ENCODE measurements around the gene KRTAP1-4. TPM values are rescaled to one million over a fixed set of nuclear protein-coding genes. Genes with fewer than 3 reads are reported as not detected.
"Not testable (repeated sequence)": the region's sequence is repeated elsewhere in the genome, so short reads cannot be mapped to it uniquely, and the experiment has no call there.

The KRTAP1-4 gene
- total and polyA plus RNA-seq, 8 donors = not detected

- intact Hi-C loops (cut with DNase I; ENCODE audit: low total_unique reads) = no loop called here
- H3K27me3 ChIP-seq = no peaks in the 10 kb centered on the region
- H3K4me3 ChIP-seq = no peak overlapping the region
- H3K27ac ChIP-seq = no peak overlapping the region
- H3K9me3 ChIP-seq = no peaks in the 10 kb centered on the region
- WGBS, 5 donors = 77 to 85% (median 81%) methylated on average over 3 of the region's 3 CpGs
- no peaks in the 10 kb centered on the region for H3K36me3 ChIP-seq
- TF ChIP-seq POLR2A (IDR thresholded peaks at IDR 0.05) (no peak), POLR2AphosphoS5 (IDR thresholded peaks at IDR 0.05) (no peak), CTCF (IDR thresholded peaks at IDR 0.05) (no peak), EP300 (IDR thresholded peaks at IDR 0.05) (no peak)
- no peaks in the 10 kb centered on the region for H3K4me1 ChIP-seq
- DNase-seq = no peak
These were observed 39.0 kb upstream of the KRTAP1-4 start for GRCh38 chr17:41069031-41069430.

- no peaks in the 10 kb centered on the region for H3K4me1 ChIP-seq
- H3K9me3 ChIP-seq = no peaks in the 10 kb centered on the region
- no peak overlapping the region for H3K4me3 ChIP-seq
- intact Hi-C loops (cut with DNase I; ENCODE audit: low total_unique reads) = no loop called here
- TF ChIP-seq EP300 (IDR thresholded peaks at IDR 0.05) = no peak
- no peak for TF ChIP-seq CTCF (IDR thresholded peaks at IDR 0.05)
- TF ChIP-seq POLR2A (IDR thresholded peaks at IDR 0.05) = no peak
- no peak for TF ChIP-seq POLR2AphosphoS5 (IDR thresholded peaks at IDR 0.05)
- H3K27me3 ChIP-seq = no peaks in the 10 kb centered on the region
- no peak overlapping the region for H3K27ac ChIP-seq
- DNase-seq = no peak
- no peaks in the 10 kb centered on the region for H3K36me3 ChIP-seq
These were observed 37.3 kb upstream of the KRTAP1-4 start for GRCh38 chr17:41067281-41067680.

GRCh38 chr17:41065829-41066624 lies 36.0 kb upstream of the KRTAP1-4 start, which contains the start of gene KRTAP2-4:
TSS of gene KRTAP2-4 (minus strand) at chr17:41065879. CDS start at chr17:41065845, 34 bp downstream.
- Histone ChIP-seq H3K4me1 (no peaks in the 10 kb centered on the region), H3K27ac (no peak within 1 kb of the TSS), H3K27me3 (no peaks in the 10 kb centered on the region), H3K4me3 (no peak within 1 kb of the TSS), H3K9me3 (no peaks in the 10 kb centered on the region), H3K36me3 (no peaks in the 10 kb centered on the region)
- no peak for TF ChIP-seq CTCF (IDR thresholded peaks at IDR 0.05)
- TF ChIP-seq EP300 (IDR thresholded peaks at IDR 0.05) = no peak
- no peak for TF ChIP-seq POLR2AphosphoS5 (IDR thresholded peaks at IDR 0.05)
- no peak for TF ChIP-seq POLR2A (IDR thresholded peaks at IDR 0.05)
- intact Hi-C loops (cut with DNase I; ENCODE audit: low total_unique reads) = no loop called here
- DNase-seq = no peak
- 81 to 90% (median 88%) methylated on average over 5 to 6 of the region's 6 CpGs for WGBS, 5 donors

- H3K4me1 ChIP-seq; H3K36me3 ChIP-seq; DNase-seq; H3K27ac ChIP-seq; H3K27me3 ChIP-seq; H3K4me3 ChIP-seq; H3K9me3 ChIP-seq; intact Hi-C loops (cut with DNase I; ENCODE audit: low total_unique reads): not testable (repeated sequence)
- 55 to 72% (median 59%) methylated on average over 6 to 7 of the region's 16 CpGs for WGBS, 5 donors
These were observed 35.2 kb upstream of the KRTAP1-4 start for GRCh38 chr17:41065016-41065689.

- Histone ChIP-seq H3K27ac (no peak overlapping the region), H3K9me3 (no peaks in the 10 kb centered on the region), H3K27me3 (peaks cover 0 to 12% (median 0%) of the 10 kb centered on the region in 3 donors), H3K36me3 (no peaks in the 10 kb centered on the region), H3K4me3 (no peak overlapping the region), H3K4me1 (no peaks in the 10 kb centered on the region)
- intact Hi-C loops (cut with DNase I; ENCODE audit: low total_unique reads) = no loop called here
- TF ChIP-seq CTCF (IDR thresholded peaks at IDR 0.05) (no peak), POLR2A (IDR thresholded peaks at IDR 0.05) (no peak), EP300 (IDR thresholded peaks at IDR 0.05) (no peak), POLR2AphosphoS5 (IDR thresholded peaks at IDR 0.05) (no peak)
- DNase-seq = no peak
- WGBS, 5 donors = 78 to 84% (median 82%) methylated on average over 1 of the region's 1 CpG
These were observed 34.3 kb upstream of the KRTAP1-4 start for GRCh38 chr17:41064301-41064700.

Data from stomach (tissue), 9 donors.